Mesothelial cell of epicardium (in vitro differentiated cells): Measurements from ENCODE around the gene MN1. TPM values are rescaled to one million over a fixed set of nuclear protein-coding genes. Genes with fewer than 3 reads are reported as not detected.

Experiments used
- DNase-seq, 2 experiments: peaks; one replicate each; pipeline ENCODE4 v3.0.0; 2021; ENCODE audit warnings: low spot score in 2 of 2; ENCODE audit not compliant: unreplicated experiment in 2 of 2
- H3K27ac Mint-ChIP-seq: 2 replicates; pipeline ENCODE4 v1.8.0; 2021; ENCODE audit warnings: mixed read lengths
- H3K27me3 Mint-ChIP-seq: 2 replicates; pipeline ENCODE4 v1.8.0; 2021; ENCODE audit warnings: low read depth, mixed read lengths
- H3K36me3 Mint-ChIP-seq: 2 replicates; pipeline ENCODE4 v1.8.0; 2021; ENCODE audit warnings: mixed read lengths
- H3K4me1 Mint-ChIP-seq: 2 replicates; pipeline ENCODE4 v1.8.0; 2021; ENCODE audit warnings: mixed read lengths
- H3K4me3 Mint-ChIP-seq: 2 replicates; pipeline ENCODE4 v1.8.0; 2021; ENCODE audit warnings: mild to moderate bottlenecking, moderate library complexity, mixed read lengths
- H3K9me3 Mint-ChIP-seq: 2 replicates; pipeline ENCODE4 v1.8.0; 2021; ENCODE audit warnings: mixed read lengths
- CTCF ChIP-seq: fragments of 200-600 bp; sonication (generic); IDR thresholded peaks from one replicate; pipeline ENCODE4 v1.5.0; 2021; ENCODE audit warnings: antibody characterized with exemption; ENCODE audit not compliant: unreplicated experiment
- total RNA-seq: library from RNA; stranded (reverse); gene quantifications from 3 replicates; pipeline ENCODE4 v1.2.1, GENCODE V29; 2021

MN1 gene
- total RNA-seq, 1 donor from 2014 or later: 47.8 TPM

DNA sequence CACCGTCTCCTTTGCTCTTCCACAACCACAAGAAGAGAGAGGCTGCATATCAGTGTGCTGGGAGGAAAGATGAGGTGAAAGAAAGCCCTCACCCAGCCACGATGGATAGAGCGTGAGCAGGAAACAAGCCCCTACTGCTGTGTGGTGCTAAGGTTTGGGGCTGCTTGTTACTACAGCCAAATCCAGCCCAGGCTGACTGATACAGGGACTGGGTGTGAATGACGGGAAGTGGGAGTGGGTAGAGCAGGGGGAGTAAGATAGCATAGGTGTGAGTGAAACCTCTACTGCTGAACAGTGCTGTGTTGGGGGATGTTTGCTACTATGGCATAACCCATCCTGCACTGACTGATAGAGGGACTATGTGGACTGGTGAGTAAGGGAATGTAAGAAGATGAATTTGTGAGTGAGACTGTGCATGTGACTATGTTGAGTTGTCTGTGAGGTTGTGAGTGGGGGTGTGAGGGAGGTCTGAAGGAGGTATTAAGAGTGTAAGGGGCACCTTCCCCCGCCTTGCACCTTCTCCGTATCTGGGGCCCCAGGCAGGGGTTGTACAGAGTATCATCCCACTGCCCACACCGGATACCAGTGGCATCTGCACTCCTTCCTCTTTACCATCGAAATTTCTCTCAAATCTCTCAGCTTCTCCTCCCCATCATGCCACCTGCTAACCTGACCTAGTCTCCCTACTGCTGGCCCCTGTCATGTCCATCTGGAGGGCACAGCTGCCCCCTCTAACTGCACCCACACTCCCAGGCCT is 91.5 kb downstream of the MN1 start:
- H3K9me3 Mint-ChIP-seq: no peaks in the 10 kb centered on the region

DNA sequence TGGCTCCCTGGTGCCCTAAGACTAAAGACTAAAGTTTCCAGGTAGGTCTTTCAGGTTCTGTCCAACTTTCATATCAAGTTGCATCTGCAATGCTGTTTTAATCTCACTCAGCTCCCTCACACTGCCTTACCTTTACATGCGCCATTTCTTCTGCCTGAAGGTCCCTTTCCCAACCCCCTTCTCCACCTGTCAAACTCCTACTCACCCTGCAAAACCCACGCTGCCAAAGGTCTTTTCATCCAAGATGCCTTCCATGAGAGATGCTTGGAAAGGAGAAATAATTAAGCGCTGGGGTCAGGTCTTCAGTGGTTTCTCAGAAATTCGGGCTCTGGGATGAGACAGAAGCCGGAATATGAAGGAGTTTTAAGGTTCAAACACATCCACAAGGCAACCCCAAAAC is 95.1 kb downstream of the MN1 start:
- no peak overlapping the region for H3K4me3 Mint-ChIP-seq
- TF ChIP-seq CTCF: no peak
- H3K9me3 Mint-ChIP-seq: peaks cover 4% of the 10 kb centered on the region
- DNase-seq: no peak
- no peaks in the 10 kb centered on the region for H3K27me3 Mint-ChIP-seq
- H3K36me3 Mint-ChIP-seq: peaks cover 2% of the 10 kb centered on the region
- no peak overlapping the region for H3K27ac Mint-ChIP-seq
- no peaks in the 10 kb centered on the region for H3K4me1 Mint-ChIP-seq

More for the DNA sequence above, 91.5 kb downstream of the MN1 start:
- Mint-ChIP-seq H3K36me3 (no peaks in the 10 kb centered on the region), H3K27ac (no peak overlapping the region), H3K27me3 (no peaks in the 10 kb centered on the region), H3K4me1 (peaks cover 7% of the 10 kb centered on the region), H3K4me3 (no peak overlapping the region)
- no peak for TF ChIP-seq CTCF
- DNase-seq: no peak

DNA sequence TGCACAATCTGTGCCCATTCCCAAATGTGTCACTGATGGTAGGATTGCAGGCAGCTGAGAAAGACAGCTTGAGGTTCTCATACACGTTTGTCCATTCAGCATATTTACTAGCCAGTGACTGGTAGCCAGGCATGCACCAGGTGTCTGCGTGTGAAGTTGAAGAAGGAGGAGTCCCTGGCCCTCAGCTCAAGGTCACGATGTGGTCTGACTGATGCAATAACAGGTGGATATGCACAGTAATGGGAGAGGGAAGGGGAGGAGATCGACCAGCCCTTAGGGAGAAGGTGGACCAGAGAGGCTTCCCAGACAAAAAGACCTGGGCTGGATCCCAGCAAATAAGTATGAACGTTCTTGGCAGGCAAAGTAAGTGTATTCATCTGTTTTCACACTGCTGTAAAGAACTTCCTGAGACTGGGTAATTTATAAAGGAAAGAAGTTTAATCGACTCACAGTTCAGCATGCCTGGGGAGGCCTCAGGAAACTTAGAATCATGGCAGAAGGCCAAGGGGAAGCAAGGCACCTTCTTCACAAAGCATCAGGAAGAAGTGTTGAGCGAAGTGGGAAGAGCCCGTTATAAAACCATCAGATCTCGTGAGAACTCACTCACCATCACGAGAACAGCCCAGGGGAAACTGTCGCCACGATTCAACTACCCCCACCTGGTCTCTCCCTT is 96.0 kb downstream of the MN1 start:
- H3K36me3 Mint-ChIP-seq: peaks cover 2% of the 10 kb centered on the region
- H3K27ac Mint-ChIP-seq: no peak overlapping the region
- no peak for DNase-seq
- TF ChIP-seq CTCF: no peak
- no peaks in the 10 kb centered on the region for H3K4me1 Mint-ChIP-seq
- H3K9me3 Mint-ChIP-seq: peaks cover 4% of the 10 kb centered on the region
- H3K27me3 Mint-ChIP-seq: no peaks in the 10 kb centered on the region
- H3K4me3 Mint-ChIP-seq: no peak overlapping the region

GRCh38 chr22:27704581-27704980 is 97.0 kb downstream of the MN1 start:
- H3K36me3 Mint-ChIP-seq: peaks cover 2% of the 10 kb centered on the region
- no peak overlapping the region for H3K27ac Mint-ChIP-seq
- peaks cover 4% of the 10 kb centered on the region for H3K9me3 Mint-ChIP-seq
- no peak for TF ChIP-seq CTCF
- no peaks in the 10 kb centered on the region for H3K27me3 Mint-ChIP-seq
- H3K4me3 Mint-ChIP-seq: no peak overlapping the region
- H3K4me1 Mint-ChIP-seq: peaks cover 4% of the 10 kb centered on the region
- DNase-seq: no peak

DNA sequence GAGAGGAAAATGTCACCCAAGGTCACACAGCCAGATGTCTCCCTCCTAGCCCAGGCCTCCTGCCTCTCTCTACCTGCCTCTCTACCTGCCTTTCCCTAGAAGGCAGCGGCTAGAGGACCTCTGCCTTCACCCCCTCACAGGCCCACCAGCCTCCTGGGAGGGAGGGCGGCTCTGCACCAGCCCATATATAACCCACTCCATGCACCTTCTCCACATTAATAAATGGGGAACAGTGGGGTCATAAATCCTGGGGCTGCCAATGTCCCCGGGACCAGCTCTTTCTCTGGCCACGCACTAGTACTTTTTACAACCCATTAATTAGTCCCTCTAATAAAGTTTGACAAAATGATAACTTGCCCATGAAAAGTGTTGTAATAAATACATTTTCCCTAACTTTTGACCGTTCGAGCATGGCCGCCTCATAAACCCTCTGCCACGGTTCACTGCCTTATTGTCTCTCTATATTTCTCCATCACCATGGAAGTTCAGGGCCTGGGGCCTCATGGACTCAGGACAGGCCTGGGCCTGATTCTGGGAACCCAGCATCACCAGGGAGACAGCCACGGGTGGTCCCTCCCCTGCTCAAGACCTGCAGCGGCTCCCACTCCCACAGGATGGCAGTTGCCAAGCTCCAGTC is 102.1 kb downstream of the MN1 start:
- Mint-ChIP-seq H3K4me1 (peaks cover 16% of the 10 kb centered on the region), H3K36me3 (peaks cover 4% of the 10 kb centered on the region), H3K4me3 (no peak overlapping the region), H3K27me3 (peaks cover 1% of the 10 kb centered on the region), H3K9me3 (peaks cover 10% of the 10 kb centered on the region), H3K27ac (no peak overlapping the region)
- DNase-seq: no peak
- TF ChIP-seq CTCF: no peak
